Ascending aorta (tissue), 2 donors: ENCODE results near the gene ZNF207. TPM values are rescaled to one million over a fixed set of nuclear protein-coding genes. Genes with fewer than 3 reads are reported as not detected.
"Not testable (repeated sequence)": the region's sequence is repeated elsewhere in the genome, so short reads cannot be mapped to it uniquely, and the experiment has no call there.

ENCODE experiments used
- DNase-seq, 2 donors: peaks; one replicate each; pipeline ENCODE4 v3.0.0-alpha.2; 2019; ENCODE audit warnings: low spot score in 2 of 2
- H3K27ac ChIP-seq, 2 donors: fragments of 200-600 bp; sonication (generic); one replicate each; pipeline ENCODE4 v1.5.1; 2016 to 2017; ENCODE audit warnings: mild to moderate bottlenecking in 1 of 2
- H3K27me3 ChIP-seq: fragments of 200-600 bp; sonication (generic); one replicate; pipeline ENCODE4 v1.5.1; 2017
- H3K36me3 ChIP-seq, 2 donors: fragments of 200-600 bp; sonication (generic); one replicate each; pipeline ENCODE4 v1.5.1; 2016
- H3K4me1 ChIP-seq, 2 donors: fragments of 200-600 bp; sonication (generic); one replicate each; pipeline ENCODE4 v1.5.1; 2016 to 2017; ENCODE audit warnings: mild to moderate bottlenecking in 1 of 2
- H3K4me3 ChIP-seq, 2 donors: fragments of 200-600 bp; sonication (generic); one replicate each; pipeline ENCODE4 v1.5.1; 2016 to 2017; ENCODE audit warnings: mild to moderate bottlenecking in 1 of 2
- H3K9me3 ChIP-seq, 2 donors: fragments of 200-600 bp; sonication (generic); one replicate each; pipeline ENCODE4 v1.5.1; 2016
- CTCF ChIP-seq, 3 experiments: fragments of 200-600 bp in 2 of 3; fragments of 450-650 bp in 1 of 3; sonication (generic) in 2 of 3; IDR thresholded peaks; one replicate each; pipeline ENCODE4 v1.5.1; 2016 to 2019; ENCODE audit warnings: antibody characterized with exemption in 3 of 3, mild to moderate bottlenecking in 1 of 3, moderate library complexity in 1 of 3
- intact Hi-C: fragments of 100-400 bp; cut with DNase I; formaldehyde crosslinking; loops from one replicate; pipeline ENCODE4 v1.15.1; 2023
- total RNA-seq: library from RNA; depleted of rRNA; stranded (reverse); fragments of >200 nt; gene quantifications from one replicate; pipeline ENCODE4 v1.1.0, GENCODE V29; 2016

ZNF207 gene
- total RNA-seq, 1 donor from 2014 or later = 94.2 TPM

GRCh38 chr17:32348483-32348800, 1.5 kb upstream of the ZNF207 start:
- Histone ChIP-seq H3K27ac (no peak overlapping the region), H3K4me3 (no peak overlapping the region), H3K27me3 (no peaks in the 10 kb centered on the region), H3K4me1 (peaks cover 10 to 11% of the 10 kb centered on the region in 2 donors), H3K36me3 (peaks cover 4% of the 10 kb centered on the region in 2 donors), H3K9me3 (no peaks in the 10 kb centered on the region)
- no peak for DNase-seq
- no peak for TF ChIP-seq CTCF (IDR thresholded peaks at IDR 0.05)
- intact Hi-C loops = no loop called here

- Histone ChIP-seq H3K36me3 (peaks cover 10 to 12% of the 10 kb centered on the region in 2 donors), H3K4me1 (peaks cover 10 to 19% of the 10 kb centered on the region in 2 donors), H3K9me3 (no peaks in the 10 kb centered on the region), H3K4me3 (peak overlapping the region; percentile 66 to 73), H3K27ac (peak overlapping the region; percentile 94 to 96), H3K27me3 (no peaks in the 10 kb centered on the region)
- intact Hi-C loops = no loop called here
- TF ChIP-seq CTCF (IDR thresholded peaks at IDR 0.05) = no peak
- no peak for DNase-seq
Measured at GRCh38 chr17:32349503-32349853, 479 bp upstream of the ZNF207 start.

- peak overlapping the region; percentile 66 to 73 for H3K4me3 ChIP-seq
- TF ChIP-seq CTCF (IDR thresholded peaks at IDR 0.05) = no peak
- H3K4me1 ChIP-seq = peaks cover 18 to 29% of the 10 kb centered on the region in 2 donors
- peaks cover 19 to 24% of the 10 kb centered on the region in 2 donors for H3K36me3 ChIP-seq
- H3K27me3 ChIP-seq = no peaks in the 10 kb centered on the region
- H3K27ac ChIP-seq = peak overlapping the region; percentile 94 to 96
- peak in 1 of 2 donors; percentile 72 for DNase-seq
- H3K9me3 ChIP-seq = no peaks in the 10 kb centered on the region
- intact Hi-C loops = no loop called here
Measured at GRCh38 chr17:32350666-32351418, 885 bp downstream of the ZNF207 start.

GRCh38 chr17:32352734-32353133, 2.8 kb downstream of the ZNF207 start:
- peak overlapping the region; percentile 66 to 73 for H3K4me3 ChIP-seq
- H3K27ac ChIP-seq, DNase-seq, H3K27me3 ChIP-seq, H3K9me3 ChIP-seq, intact Hi-C loops: not testable (repeated sequence)
- peaks cover 27 to 35% of the 10 kb centered on the region in 2 donors for H3K36me3 ChIP-seq
- H3K4me1 ChIP-seq = peaks cover 19 to 39% of the 10 kb centered on the region in 2 donors

- intact Hi-C loops = no loop called here
- Histone ChIP-seq H3K4me3 (peak overlapping the region in 1 of 2 donors; percentile 16), H3K27ac (no peak overlapping the region), H3K27me3 (no peaks in the 10 kb centered on the region), H3K36me3 (peaks cover 53 to 65% of the 10 kb centered on the region in 2 donors), H3K4me1 (peaks cover 19 to 36% of the 10 kb centered on the region in 2 donors), H3K9me3 (no peaks in the 10 kb centered on the region)
- DNase-seq = no peak
- no peak for TF ChIP-seq CTCF (IDR thresholded peaks at IDR 0.05)
Measured at GRCh38 chr17:32355649-32356377, 5.9 kb downstream of the ZNF207 start.

GRCh38 chr17:32356378-32356743, 6.4 kb downstream of the ZNF207 start:
- Histone ChIP-seq H3K9me3 (no peaks in the 10 kb centered on the region), H3K27me3 (no peaks in the 10 kb centered on the region), H3K4me1 (peaks cover 19 to 36% of the 10 kb centered on the region in 2 donors), H3K36me3 (peaks cover 58 to 71% of the 10 kb centered on the region in 2 donors), H3K27ac (no peak overlapping the region), H3K4me3 (peak overlapping the region in 1 of 2 donors; percentile 16)
- intact Hi-C loops = no loop called here
- TF ChIP-seq CTCF (IDR thresholded peaks at IDR 0.05) = no peak
- no peak for DNase-seq
